OCI-LY3 (cell line): Measurements from ENCODE around the gene LITAF.

Source experiments
- EZH2phosphoT487 ChIP-seq: fragments of 200-600 bp; shearing (Covaris generic); IDR thresholded peaks from 2 replicates; pipeline ENCODE4 v1.6.1; 2018; ENCODE audit warnings: antibody characterized with exemption, mixed run types, low read depth
- TF ChIP-seq, protein P1 (sequence below): fragments of 200-600, 300-600 bp; sonication (generic); IDR thresholded peaks from 2 replicates; pipeline ENCODE4 v1.5.1; 2014; ENCODE audit warnings: antibody characterized with exemption, low read length, low read depth

DNA sequence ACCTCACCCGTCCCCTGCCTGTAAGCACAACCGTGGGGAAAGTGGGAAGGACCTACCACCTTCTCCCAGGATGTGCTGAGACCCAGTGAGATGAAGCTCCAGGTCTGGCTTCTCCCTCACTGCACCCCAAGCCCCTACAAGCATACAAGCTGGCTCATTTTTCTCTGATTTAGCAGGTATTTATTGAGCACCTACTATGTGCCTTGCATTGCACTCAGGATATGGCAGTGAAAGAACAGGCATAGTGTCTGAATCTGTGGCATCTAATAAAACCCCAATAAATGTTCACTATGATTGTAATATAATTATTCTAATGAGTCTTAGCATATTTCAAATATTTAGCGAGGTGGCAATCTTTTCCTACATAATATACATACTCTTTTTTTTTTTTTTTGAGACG lies 84.5 kb downstream of the LITAF start:
- TF ChIP-seq, protein P1, sequence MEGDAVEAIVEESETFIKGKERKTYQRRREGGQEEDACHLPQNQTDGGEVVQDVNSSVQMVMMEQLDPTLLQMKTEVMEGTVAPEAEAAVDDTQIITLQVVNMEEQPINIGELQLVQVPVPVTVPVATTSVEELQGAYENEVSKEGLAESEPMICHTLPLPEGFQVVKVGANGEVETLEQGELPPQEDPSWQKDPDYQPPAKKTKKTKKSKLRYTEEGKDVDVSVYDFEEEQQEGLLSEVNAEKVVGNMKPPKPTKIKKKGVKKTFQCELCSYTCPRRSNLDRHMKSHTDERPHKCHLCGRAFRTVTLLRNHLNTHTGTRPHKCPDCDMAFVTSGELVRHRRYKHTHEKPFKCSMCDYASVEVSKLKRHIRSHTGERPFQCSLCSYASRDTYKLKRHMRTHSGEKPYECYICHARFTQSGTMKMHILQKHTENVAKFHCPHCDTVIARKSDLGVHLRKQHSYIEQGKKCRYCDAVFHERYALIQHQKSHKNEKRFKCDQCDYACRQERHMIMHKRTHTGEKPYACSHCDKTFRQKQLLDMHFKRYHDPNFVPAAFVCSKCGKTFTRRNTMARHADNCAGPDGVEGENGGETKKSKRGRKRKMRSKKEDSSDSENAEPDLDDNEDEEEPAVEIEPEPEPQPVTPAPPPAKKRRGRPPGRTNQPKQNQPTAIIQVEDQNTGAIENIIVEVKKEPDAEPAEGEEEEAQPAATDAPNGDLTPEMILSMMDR = no peak
- TF ChIP-seq EZH2phosphoT487 = no peak
